K562 (cell line): ENCODE results near the gene PNCK. TPM values are rescaled to one million over a fixed set of nuclear protein-coding genes. Genes with fewer than 3 reads are reported as not detected.

Experiments
- BCOR ChIP-seq: fragments of 450-650 bp; IDR thresholded peaks from 2 replicates; pipeline ENCODE4 v1.6.1; 2016
- BHLHE40 ChIP-seq: IDR thresholded peaks from 2 replicates; pipeline ENCODE4 v1.6.1; 2011; ENCODE audit warnings: low read length, improper control_type of control experiment
- CBX2 ChIP-seq: fragments of 200-600 bp; sonication (generic); IDR thresholded peaks from one replicate; pipeline ENCODE4 v1.6.1; 2012; ENCODE audit warnings: mild to moderate bottlenecking, low read length, inconsistent platforms; ENCODE audit not compliant: insufficient read depth, poor library complexity, severe bottlenecking
- HDAC1 ChIP-seq, 2 experiments: fragments of 450-650 bp; IDR thresholded peaks; 2 replicates each; pipeline ENCODE4 v1.6.1; 2016 to 2017; ENCODE audit warnings: inconsistent platforms in 1 of 2, mild to moderate bottlenecking in 1 of 2, moderate library complexity in 1 of 2
- HMG20A ChIP-seq: fragments of 450-650 bp; formaldehyde crosslinking; conservative IDR thresholded peaks from 2 replicates; pipeline ENCODE4 v1.4.0; 2020; ENCODE audit warnings: mild to moderate bottlenecking, mixed read lengths
- KDM1A ChIP-seq, 2 experiments: fragments of 450-650 bp; IDR thresholded peaks; 2 replicates each; pipeline ENCODE4 v1.6.1; 2016; ENCODE audit warnings: mild to moderate bottlenecking in 2 of 2
- MXI1 ChIP-seq: IDR thresholded peaks from 2 replicates; pipeline ENCODE4 v1.6.1; 2011; ENCODE audit warnings: low read depth, mild to moderate bottlenecking, improper control_type of control experiment, low read length
- RREB1 ChIP-seq: fragments of 250-450 bp; sonication (Bioruptor Pico); IDR thresholded peaks from 2 replicates; pipeline ENCODE4 v1.4.0; 2020
- SPI1 ChIP-seq: IDR thresholded peaks from 2 replicates; pipeline ENCODE4 v1.6.1; 2011; ENCODE audit warnings: low read depth, low read length, control low read depth, borderline replicate concordance
- TAL1 ChIP-seq: fragments of 450-650 bp; IDR thresholded peaks from 2 replicates; pipeline ENCODE4 v1.6.1; 2016; ENCODE audit warnings: mild to moderate bottlenecking
- TCF7 ChIP-seq: sonication (generic); IDR thresholded peaks from 2 replicates; pipeline ENCODE4 v1.6.1; 2016; ENCODE audit warnings: antibody characterized with exemption, borderline replicate concordance
- THAP12 ChIP-seq: fragments of 250-450 bp; sonication (Bioruptor Pico); IDR thresholded peaks from 2 replicates; pipeline ENCODE4 v1.9.0; 2021; ENCODE audit warnings: mild to moderate bottlenecking, inconsistent platforms
- THRB ChIP-seq: fragments of 450-650 bp; formaldehyde crosslinking; conservative IDR thresholded peaks from 2 replicates; pipeline ENCODE4 v1.4.0; 2022; ENCODE audit warnings: mild to moderate bottlenecking, missing genetic modification characterization
- WHSC1 ChIP-seq: IDR thresholded peaks from one replicate; pipeline ENCODE4 v1.6.1; 2012; ENCODE audit warnings: low read length, control low read depth, inconsistent platforms
- ZBTB12 ChIP-seq: fragments of 250-450 bp; sonication (Bioruptor Pico); IDR thresholded peaks from 2 replicates; pipeline ENCODE4 v1.4.0; 2020
- ZBTB49 ChIP-seq: sonication (generic); formaldehyde crosslinking; IDR thresholded peaks from 2 replicates; pipeline ENCODE4 v1.8.0; 2022; ENCODE audit warnings: missing genetic modification reagents, mild to moderate bottlenecking, borderline replicate concordance
- polyA plus RNA-seq, 8 experiments: library from polyadenylated mRNA; depleted of rRNA in 4 of 8; stranded (reverse) in 5 of 8; unstranded in 3 of 8; fragments of >200 nt; fragmentation: Nextera tagmentation in 2 of 8; fragmentation: Illumina TruSeq in 1 of 8; extraction: Ambion mirVana in 2 of 8; extraction: Trizol in 1 of 8; gene quantifications; 2 replicates each; pipeline versions ENCODE4 v1.2.1 to v1.2.3, GENCODE V29; 2011 to 2014; ENCODE audit warnings: inconsistent platforms in 1 of 8, missing spikeins in 1 of 8
- total RNA-seq, 7 experiments: library from RNA; depleted of rRNA in 6 of 7; stranded (reverse); fragments of >200 nt in 6 of 7; fragmentation: Illumina TruSeq in 2 of 7; extraction: Trizol in 2 of 7; gene quantifications; 2 replicates each; pipeline versions ENCODE4 v1.2.1 to v1.2.3, GENCODE V29; 2011 to 2021; ENCODE audit warnings: low replicate concordance in 1 of 7

The PNCK gene
- total and polyA plus RNA-seq, 9 of the 15 experiments (the other 6 are each of a cell fraction or from before 2014, with no cell fraction given) = 0.13 to 7.5 (median 1.2) TPM; not detected in 1

- TF ChIP-seq ZBTB12 (CRISPR knock-in tag) = no peak
- TF ChIP-seq MXI1 = no peak
- no peak for TF ChIP-seq BHLHE40
- no peak for TF ChIP-seq KDM1A (IDR thresholded peaks at IDR 0.05)
- TF ChIP-seq BCOR = peak; percentile 32; the same call in 1 of the 2 replicates
- TF ChIP-seq TAL1 = peak; percentile 11; the same call in 1 of the 2 replicates
- no peak for TF ChIP-seq WHSC1
- TF ChIP-seq CBX2 = no peak
- TF ChIP-seq HDAC1 (IDR thresholded peaks at IDR 0.05) = 0 out of 4 replicates have a peak, but pooled peaks of 1 of the 2 experiments have one; percentile 3
- TF ChIP-seq TCF7 = no peak
- 0 out of 2 replicates have a peak, but pooled peaks have one; percentile 23 for TF ChIP-seq SPI1
- no peak for TF ChIP-seq HMG20A
- no peak for TF ChIP-seq THRB (CRISPR knock-in tag)
- no peak for TF ChIP-seq RREB1 (CRISPR knock-in tag)
- no peak for TF ChIP-seq ZBTB49
- TF ChIP-seq THAP12 = no peak
Measured at GRCh38 chrX:153686711-153687110, 13.1 kb upstream of the PNCK start (continued).
